SJSA1 (cell line): Measurements from ENCODE around the gene SLC12A3. TPM values are rescaled to one million over a fixed set of nuclear protein-coding genes. Genes with fewer than 3 reads are reported as not detected.
A peak's percentile ranks its signal among the peaks of the same experiment; 100 is the strongest.
"Not testable (repeated sequence)": the region's sequence is repeated elsewhere in the genome, so short reads cannot be mapped to it uniquely, and the experiment has no call there.

Source experiments
- DNase-seq, 2 experiments: peaks; one replicate each; pipeline ENCODE4 v3.0.0-alpha.2; 2015 to 2020; ENCODE audit warnings: low spot score in 2 of 2, low read depth in 1 of 2
- H3K27ac ChIP-seq: fragments of 250-450 bp; sonication (Bioruptor Pico); 2 replicates; pipeline ENCODE4 v1.5.1; 2020; ENCODE audit warnings: mild to moderate bottlenecking, moderate library complexity
- H3K27me3 ChIP-seq: fragments of 250-450 bp; sonication (Bioruptor Pico); replicated peaks from 2 replicates; pipeline ENCODE4 v1.5.1; 2020; ENCODE audit warnings: mild to moderate bottlenecking, moderate library complexity
- H3K36me3 ChIP-seq: fragments of 250-450 bp; sonication (Bioruptor Pico); 2 replicates; pipeline ENCODE4 v1.5.1; 2020; ENCODE audit warnings: mild to moderate bottlenecking
- H3K4me1 ChIP-seq: fragments of 250-450 bp; sonication (Bioruptor Pico); replicated peaks from 2 replicates; pipeline ENCODE4 v1.6.1; 2021; ENCODE audit warnings: mild to moderate bottlenecking
- H3K4me3 ChIP-seq: fragments of 250-450 bp; sonication (Bioruptor Pico); 2 replicates; pipeline ENCODE4 v1.5.1; 2020; ENCODE audit warnings: mild to moderate bottlenecking
- H3K9me3 ChIP-seq: fragments of 250-450 bp; sonication (Bioruptor Pico); replicated peaks from 2 replicates; pipeline ENCODE4 v1.5.1; 2020; ENCODE audit warnings: mild to moderate bottlenecking
- total RNA-seq: library from RNA; depleted of rRNA; stranded (reverse); fragments of >200 nt; shearing (Covaris generic); gene quantifications from 2 replicates; pipeline ENCODE4 v1.2.3, GENCODE V29; 2014

SLC12A3 gene
- total RNA-seq, 1 experiment from 2014 or later = not detected

- Histone ChIP-seq H3K4me1 (0 out of 2 replicates have a peak, but pooled peaks cover 6% of the 10 kb centered on the region), H3K27ac (no peak overlapping the region), H3K36me3 (no peaks in the 10 kb centered on the region), H3K9me3 (no peaks in the 10 kb centered on the region), H3K27me3 (no peaks in the 10 kb centered on the region), H3K4me3 (no peak overlapping the region)
- DNase-seq = no peak
Observed at GRCh38 chr16:56868175-56868574, 3.2 kb downstream of the SLC12A3 start.

- not testable (repeated sequence) for H3K9me3 ChIP-seq, H3K4me3 ChIP-seq, H3K4me1 ChIP-seq, H3K27me3 ChIP-seq, H3K36me3 ChIP-seq, DNase-seq, H3K27ac ChIP-seq
Observed at GRCh38 chr16:56868766-56869165, 3.8 kb downstream of the SLC12A3 start.

- H3K36me3 ChIP-seq = no peaks in the 10 kb centered on the region
- peak; percentile 25 to 57 for DNase-seq
- H3K4me3 ChIP-seq = no peak overlapping the region
- H3K27me3 ChIP-seq = no peaks in the 10 kb centered on the region
- no peak overlapping the region for H3K27ac ChIP-seq
- H3K4me1 ChIP-seq = 0 out of 2 replicates have a peak, but pooled peaks cover 6% of the 10 kb centered on the region
- no peaks in the 10 kb centered on the region for H3K9me3 ChIP-seq
Observed at GRCh38 chr16:56869513-56870275, 4.7 kb downstream of the SLC12A3 start.

- Histone ChIP-seq H3K36me3 (no peaks in the 10 kb centered on the region), H3K4me1 (0 out of 2 replicates have a peak, but pooled peaks cover 6% of the 10 kb centered on the region), H3K27ac (no peak overlapping the region), H3K9me3 (no peaks in the 10 kb centered on the region), H3K27me3 (no peaks in the 10 kb centered on the region), H3K4me3 (no peak overlapping the region)
- no peak for DNase-seq
Observed at GRCh38 chr16:56870276-56870888, 5.4 kb downstream of the SLC12A3 start.

- Histone ChIP-seq H3K27me3 (no peaks in the 10 kb centered on the region), H3K36me3 (no peaks in the 10 kb centered on the region), H3K4me3 (no peak overlapping the region), H3K9me3 (no peaks in the 10 kb centered on the region), H3K4me1 (0 out of 2 replicates have a peak, but pooled peaks cover 4% of the 10 kb centered on the region), H3K27ac (no peak overlapping the region)
- DNase-seq = no peak
Observed at GRCh38 chr16:56871172-56871593, 6.2 kb downstream of the SLC12A3 start.

GRCh38 chr16:56872863-56873391, 7.9 kb downstream of the SLC12A3 start:
- no peak overlapping the region for H3K4me3 ChIP-seq
- H3K27ac ChIP-seq = no peak overlapping the region
- no peak for DNase-seq
- no peaks in the 10 kb centered on the region for H3K27me3 ChIP-seq
- no peaks in the 10 kb centered on the region for H3K36me3 ChIP-seq
- no peaks in the 10 kb centered on the region for H3K4me1 ChIP-seq
- no peaks in the 10 kb centered on the region for H3K9me3 ChIP-seq

GRCh38 chr16:56874800-56875199, 9.8 kb downstream of the SLC12A3 start:
- Histone ChIP-seq H3K4me3 (no peak overlapping the region), H3K36me3 (no peaks in the 10 kb centered on the region), H3K9me3 (no peaks in the 10 kb centered on the region), H3K27ac (no peak overlapping the region), H3K4me1 (no peaks in the 10 kb centered on the region), H3K27me3 (no peaks in the 10 kb centered on the region)
- no peak for DNase-seq

- no peaks in the 10 kb centered on the region for H3K27me3 ChIP-seq
- H3K27ac ChIP-seq = no peak overlapping the region
- no peaks in the 10 kb centered on the region for H3K36me3 ChIP-seq
- H3K4me3 ChIP-seq = no peak overlapping the region
- no peak for DNase-seq
- H3K9me3 ChIP-seq = no peaks in the 10 kb centered on the region
- no peaks in the 10 kb centered on the region for H3K4me1 ChIP-seq
Observed at GRCh38 chr16:56876048-56876447, 11.0 kb downstream of the SLC12A3 start.

- H3K27ac ChIP-seq = no peak overlapping the region
- no peaks in the 10 kb centered on the region for H3K4me1 ChIP-seq
- H3K4me3 ChIP-seq = no peak overlapping the region
- DNase-seq = no peak
- H3K27me3 ChIP-seq = no peaks in the 10 kb centered on the region
- no peaks in the 10 kb centered on the region for H3K9me3 ChIP-seq
- no peaks in the 10 kb centered on the region for H3K36me3 ChIP-seq
Observed at GRCh38 chr16:56877486-56878182, 12.6 kb downstream of the SLC12A3 start.

GRCh38 chr16:56878282-56878854, 13.4 kb downstream of the SLC12A3 start:
- H3K4me3 ChIP-seq = no peak overlapping the region
- H3K9me3 ChIP-seq = no peaks in the 10 kb centered on the region
- H3K36me3 ChIP-seq = no peaks in the 10 kb centered on the region
- DNase-seq = no peak
- no peak overlapping the region for H3K27ac ChIP-seq
- no peaks in the 10 kb centered on the region for H3K4me1 ChIP-seq
- H3K27me3 ChIP-seq = no peaks in the 10 kb centered on the region

- Histone ChIP-seq H3K9me3 (no peaks in the 10 kb centered on the region), H3K4me1 (no peaks in the 10 kb centered on the region), H3K27ac (no peak overlapping the region), H3K4me3 (no peak overlapping the region), H3K36me3 (no peaks in the 10 kb centered on the region), H3K27me3 (no peaks in the 10 kb centered on the region)
- no peak for DNase-seq
Observed at GRCh38 chr16:56879276-56879675, 14.3 kb downstream of the SLC12A3 start.

GRCh38 chr16:56880176-56880575, 15.2 kb downstream of the SLC12A3 start:
- H3K4me3 ChIP-seq = no peak overlapping the region
- no peaks in the 10 kb centered on the region for H3K27me3 ChIP-seq
- H3K4me1 ChIP-seq = no peaks in the 10 kb centered on the region
- DNase-seq = no peak
- H3K27ac ChIP-seq = no peak overlapping the region
- no peaks in the 10 kb centered on the region for H3K9me3 ChIP-seq
- H3K36me3 ChIP-seq = no peaks in the 10 kb centered on the region

GRCh38 chr16:56880685-56881084, 15.7 kb downstream of the SLC12A3 start:
- Histone ChIP-seq H3K36me3 (no peaks in the 10 kb centered on the region), H3K4me3 (no peak overlapping the region), H3K27me3 (no peaks in the 10 kb centered on the region), H3K9me3 (no peaks in the 10 kb centered on the region), H3K27ac (no peak overlapping the region), H3K4me1 (no peaks in the 10 kb centered on the region)
- no peak for DNase-seq
